ENCODE data around the gene CASP2. TPM values are rescaled to one million over a fixed set of nuclear protein-coding genes. Genes with fewer than 3 reads are reported as not detected.

The CASP2 gene
- total RNA-seq, 1 experiment from 2014 or later = 65.3 TPM

DNA sequence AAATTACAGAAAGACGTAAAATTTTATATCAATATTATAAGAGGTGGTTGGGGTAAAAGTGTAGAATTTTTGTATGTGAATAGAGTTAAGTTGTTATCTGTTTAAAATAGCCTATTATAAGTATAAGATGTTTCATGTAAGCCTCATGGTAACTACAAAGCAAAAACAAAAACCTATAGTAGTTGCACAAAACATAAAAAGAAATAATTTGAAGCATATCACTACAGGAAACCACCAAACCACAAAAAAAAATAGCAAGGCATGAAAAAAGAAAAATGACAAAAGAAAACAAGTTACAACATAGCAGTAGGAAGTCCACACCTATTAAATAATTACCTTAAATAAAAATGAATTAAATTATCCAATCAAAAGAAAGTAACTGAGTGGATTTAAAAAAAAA is 37.3 kb upstream of the CASP2 start:
- Histone ChIP-seq H3K23me2 (ENCODE audit: insufficient read length, low read depth, low read length, poor library complexity, severe bottlenecking) (no peaks in the 10 kb centered on the region), H3K27me3 (ENCODE audit: insufficient read depth, low read length) (no peaks in the 10 kb centered on the region), H3K56ac (ENCODE audit: insufficient read length, low read depth, low read length) (no peak overlapping the region), H3K79me2 (ENCODE audit: insufficient read depth, low read length) (no peaks in the 10 kb centered on the region), H3K9me3 (ENCODE audit: control insufficient read depth, low read depth, low read length) (no peaks in the 10 kb centered on the region), H2BK15ac (ENCODE audit: low read depth, low read length) (no peak overlapping the region), H4K20me1 (ENCODE audit: control insufficient read depth, insufficient read depth, insufficient read length) (no peaks in the 10 kb centered on the region), H3K4ac (ENCODE audit: low read depth, low read length) (no peak overlapping the region), H3K79me1 (ENCODE audit: insufficient read depth, low read depth, low read length, poor library complexity, severe bottlenecking) (no peaks in the 10 kb centered on the region), H3K4me2 (ENCODE audit: insufficient read depth, insufficient read length, low read length) (no peak overlapping the region), H4K91ac (ENCODE audit: insufficient read length, low read depth, low read length) (no peak overlapping the region), H2AK5ac (ENCODE audit: insufficient read length, low read length) (no peak overlapping the region), H3K23ac (ENCODE audit: insufficient read length, low read depth, low read length) (no peak overlapping the region), H3K14ac (ENCODE audit: insufficient read depth, low read length) (no peak overlapping the region), H2AFZ (ENCODE audit: low read length) (no peak overlapping the region), H2BK120ac (ENCODE audit: low read depth, low read length, poor library complexity, severe bottlenecking) (no peak overlapping the region), H3K27ac (ENCODE audit: insufficient read length, low read depth, low read length) (no peak overlapping the region), H2BK12ac (ENCODE audit: insufficient read length, low read depth, low read length) (no peak overlapping the region), H3K18ac (ENCODE audit: insufficient read length, low read depth, low read length) (no peak overlapping the region), H4K8ac (replicated peaks; ENCODE audit: insufficient read length, low read depth, low read length) (no peak overlapping the region), H3K4me1 (ENCODE audit: insufficient read depth, low read length) (no peaks in the 10 kb centered on the region), H4K5ac (ENCODE audit: insufficient read length, low read depth, low read length) (no peak overlapping the region), H3T11ph (ENCODE audit: low read length) (no peak overlapping the region), H2BK5ac (ENCODE audit: insufficient read length, low read length) (no peak overlapping the region), H3K9ac (ENCODE audit: extremely low read depth, insufficient read length, low read length) (no peak overlapping the region), H2BK20ac (ENCODE audit: low read depth, low read length, poor library complexity, severe bottlenecking) (no peak overlapping the region)
- Mint-ChIP-seq H3K4me3 (no peak overlapping the region), H3K9me3 (no peaks in the 10 kb centered on the region), H3K27me3 (ENCODE audit: low read depth) (peaks cover 5% of the 10 kb centered on the region), H3K27ac (no peak overlapping the region), H3K4me1 (no peaks in the 10 kb centered on the region), H3K36me3 (ENCODE audit: insufficient read depth in 1 of 3, low read depth in 3 of 3) (no peaks in the 10 kb centered on the region)
- TF ChIP-seq, protein P1, sequence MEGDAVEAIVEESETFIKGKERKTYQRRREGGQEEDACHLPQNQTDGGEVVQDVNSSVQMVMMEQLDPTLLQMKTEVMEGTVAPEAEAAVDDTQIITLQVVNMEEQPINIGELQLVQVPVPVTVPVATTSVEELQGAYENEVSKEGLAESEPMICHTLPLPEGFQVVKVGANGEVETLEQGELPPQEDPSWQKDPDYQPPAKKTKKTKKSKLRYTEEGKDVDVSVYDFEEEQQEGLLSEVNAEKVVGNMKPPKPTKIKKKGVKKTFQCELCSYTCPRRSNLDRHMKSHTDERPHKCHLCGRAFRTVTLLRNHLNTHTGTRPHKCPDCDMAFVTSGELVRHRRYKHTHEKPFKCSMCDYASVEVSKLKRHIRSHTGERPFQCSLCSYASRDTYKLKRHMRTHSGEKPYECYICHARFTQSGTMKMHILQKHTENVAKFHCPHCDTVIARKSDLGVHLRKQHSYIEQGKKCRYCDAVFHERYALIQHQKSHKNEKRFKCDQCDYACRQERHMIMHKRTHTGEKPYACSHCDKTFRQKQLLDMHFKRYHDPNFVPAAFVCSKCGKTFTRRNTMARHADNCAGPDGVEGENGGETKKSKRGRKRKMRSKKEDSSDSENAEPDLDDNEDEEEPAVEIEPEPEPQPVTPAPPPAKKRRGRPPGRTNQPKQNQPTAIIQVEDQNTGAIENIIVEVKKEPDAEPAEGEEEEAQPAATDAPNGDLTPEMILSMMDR (conservative IDR thresholded peaks at IDR 0.05) = no peak
- WGBS (ENCODE audit: extremely low coverage, insufficient read length, low lambda C conversion rate) = 100% methylated on average over 1 of the region's 1 CpG
- no peak for DNase-seq
